ENCODE data around the gene MVB12A. TPM values are rescaled to one million over a fixed set of nuclear protein-coding genes. Genes with fewer than 3 reads are reported as not detected.

Gene MVB12A
- total RNA-seq, 1 donor from 2014 or later = 36.3 TPM

DNA sequence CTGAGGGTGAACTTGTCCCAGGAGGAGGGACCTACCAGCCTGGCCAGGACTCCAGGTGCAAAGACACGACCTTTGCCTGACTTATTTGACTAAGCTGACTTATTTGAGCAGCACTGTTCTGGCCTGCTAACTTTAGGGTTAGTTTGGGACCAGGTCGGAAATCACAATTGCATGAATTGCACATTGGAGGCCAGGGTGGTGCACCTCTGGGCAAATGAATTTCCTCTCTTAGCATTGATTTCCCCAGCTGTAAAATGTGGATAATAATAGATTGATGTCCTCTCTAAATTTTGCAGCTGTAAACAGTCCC is 13.0 kb upstream of the MVB12A start:
- no peak for ATAC-seq
- Histone ChIP-seq H3K4me1 (peaks cover 17% of the 10 kb centered on the region), H3K27me3 (no peaks in the 10 kb centered on the region), H3K36me3 (no peaks in the 10 kb centered on the region), H3K4me3 (peak overlapping the region; percentile 55), H3K27ac (peak overlapping the region; percentile 76), H3K9me3 (no peaks in the 10 kb centered on the region)
- TF ChIP-seq, protein P1, sequence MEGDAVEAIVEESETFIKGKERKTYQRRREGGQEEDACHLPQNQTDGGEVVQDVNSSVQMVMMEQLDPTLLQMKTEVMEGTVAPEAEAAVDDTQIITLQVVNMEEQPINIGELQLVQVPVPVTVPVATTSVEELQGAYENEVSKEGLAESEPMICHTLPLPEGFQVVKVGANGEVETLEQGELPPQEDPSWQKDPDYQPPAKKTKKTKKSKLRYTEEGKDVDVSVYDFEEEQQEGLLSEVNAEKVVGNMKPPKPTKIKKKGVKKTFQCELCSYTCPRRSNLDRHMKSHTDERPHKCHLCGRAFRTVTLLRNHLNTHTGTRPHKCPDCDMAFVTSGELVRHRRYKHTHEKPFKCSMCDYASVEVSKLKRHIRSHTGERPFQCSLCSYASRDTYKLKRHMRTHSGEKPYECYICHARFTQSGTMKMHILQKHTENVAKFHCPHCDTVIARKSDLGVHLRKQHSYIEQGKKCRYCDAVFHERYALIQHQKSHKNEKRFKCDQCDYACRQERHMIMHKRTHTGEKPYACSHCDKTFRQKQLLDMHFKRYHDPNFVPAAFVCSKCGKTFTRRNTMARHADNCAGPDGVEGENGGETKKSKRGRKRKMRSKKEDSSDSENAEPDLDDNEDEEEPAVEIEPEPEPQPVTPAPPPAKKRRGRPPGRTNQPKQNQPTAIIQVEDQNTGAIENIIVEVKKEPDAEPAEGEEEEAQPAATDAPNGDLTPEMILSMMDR (IDR thresholded peaks at IDR 0.05) = no peak
- no peak for DNase-seq
- intact Hi-C loops (cut with DNase I) = no loop called here

DNA sequence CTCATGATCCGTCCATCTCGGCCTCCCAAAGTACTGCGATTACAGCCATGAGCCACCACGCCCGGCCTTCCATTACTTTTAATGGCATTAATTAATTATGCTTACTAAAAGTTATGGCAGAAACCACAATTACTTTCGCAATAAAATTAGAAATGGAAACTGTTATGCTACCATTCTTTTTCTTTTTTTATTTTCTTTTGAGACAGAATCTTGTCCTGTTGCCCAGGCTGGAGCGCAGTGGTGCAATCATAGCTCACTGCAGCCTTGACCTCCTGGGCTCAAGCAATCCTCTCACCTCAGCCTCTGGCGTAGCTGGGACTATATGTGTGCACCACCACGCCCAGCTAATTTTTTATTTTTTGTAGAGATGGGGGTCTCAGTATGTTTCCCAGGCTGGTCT is 9.9 kb upstream of the MVB12A start:
- Histone ChIP-seq H3K4me3 (no peak overlapping the region), H3K4me1 (peaks cover 15% of the 10 kb centered on the region), H3K27ac (no peak overlapping the region), H3K9me3 (no peaks in the 10 kb centered on the region), H3K36me3 (peaks cover 7% of the 10 kb centered on the region), H3K27me3 (no peaks in the 10 kb centered on the region)
- intact Hi-C loops (cut with DNase I) = no loop called here
- DNase-seq (no peak), ATAC-seq (no peak)
- TF ChIP-seq, protein P1 (IDR thresholded peaks at IDR 0.05) = no peak

DNA sequence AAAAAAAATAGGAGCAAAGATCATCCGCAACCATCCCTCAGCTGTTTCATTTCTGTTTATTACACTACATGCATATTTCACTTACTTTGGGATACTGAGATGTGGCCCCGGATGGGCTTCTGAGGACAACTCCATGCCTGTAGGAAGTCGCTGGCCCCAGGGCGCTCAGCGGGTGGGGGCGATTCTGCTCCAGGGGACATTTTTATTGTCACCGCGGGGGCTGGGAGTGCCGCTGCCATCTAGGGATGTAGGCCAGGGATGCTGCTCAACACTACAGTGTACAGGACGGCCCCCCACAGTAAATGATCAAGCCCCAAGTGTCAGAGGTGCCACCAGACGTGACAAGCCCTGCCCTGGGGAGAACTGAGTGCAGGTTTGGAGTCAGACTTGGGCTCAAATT is 8.0 kb upstream of the MVB12A start:
- TF ChIP-seq, protein P1 (IDR thresholded peaks at IDR 0.05) = no peak
- Histone ChIP-seq H3K36me3 (peaks cover 7% of the 10 kb centered on the region), H3K27me3 (no peaks in the 10 kb centered on the region), H3K4me1 (peaks cover 9% of the 10 kb centered on the region), H3K9me3 (no peaks in the 10 kb centered on the region), H3K4me3 (no peak overlapping the region), H3K27ac (no peak overlapping the region)
- intact Hi-C loops (cut with DNase I) = no loop called here
- ATAC-seq = no peak
- DNase-seq = no peak

DNA sequence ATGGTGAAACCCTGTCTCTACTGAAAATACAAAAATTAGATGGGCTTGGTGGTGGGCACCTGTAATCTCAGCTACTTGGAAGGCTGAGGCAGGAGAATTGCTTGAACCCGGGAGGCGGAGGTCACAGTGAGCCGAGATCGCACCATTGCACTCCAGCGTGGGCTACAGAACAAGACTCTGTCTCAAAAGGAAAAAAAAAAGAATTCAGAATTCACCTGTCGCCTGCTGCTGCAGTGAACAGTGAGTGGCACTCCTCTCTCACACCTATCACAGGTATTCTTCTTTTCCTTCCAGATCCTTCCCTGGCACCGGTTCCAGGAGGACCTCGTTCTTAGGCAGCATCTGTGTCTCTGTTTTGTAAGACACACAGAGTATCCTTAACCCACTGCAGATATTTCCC is 5.8 kb upstream of the MVB12A start:
- Histone ChIP-seq H3K27ac (no peak overlapping the region), H3K36me3 (peaks cover 7% of the 10 kb centered on the region), H3K4me1 (peaks cover 6% of the 10 kb centered on the region), H3K4me3 (no peak overlapping the region), H3K9me3 (no peaks in the 10 kb centered on the region), H3K27me3 (no peaks in the 10 kb centered on the region)
- TF ChIP-seq, protein P1 (IDR thresholded peaks at IDR 0.05) = no peak
- ATAC-seq (no peak), DNase-seq (no peak)
- intact Hi-C loops (cut with DNase I) = no loop called here

DNA sequence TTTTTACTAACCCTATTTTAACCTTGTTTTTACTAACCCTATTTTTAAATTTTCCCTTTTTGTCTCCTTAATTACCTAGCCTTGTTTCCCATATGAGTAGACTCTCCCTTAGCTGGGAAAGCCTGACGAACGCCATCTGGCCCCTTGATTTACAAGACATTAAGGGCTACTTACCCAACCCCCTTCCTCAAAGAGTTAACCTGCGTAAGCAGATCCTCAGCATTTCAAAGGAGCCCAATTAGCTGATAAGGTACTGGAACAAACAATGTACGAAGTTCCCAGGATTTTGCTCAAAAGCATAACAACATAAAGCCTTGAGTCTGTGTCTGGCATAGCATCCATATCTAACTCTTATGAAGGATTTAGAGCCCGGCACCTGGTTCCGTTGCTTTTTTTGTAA is 4.7 kb upstream of the MVB12A start:
- intact Hi-C loops (cut with DNase I) = no loop called here
- Histone ChIP-seq H3K36me3 (peaks cover 7% of the 10 kb centered on the region), H3K27me3 (no peaks in the 10 kb centered on the region), H3K4me3 (no peak overlapping the region), H3K4me1 (peaks cover 8% of the 10 kb centered on the region), H3K9me3 (no peaks in the 10 kb centered on the region), H3K27ac (no peak overlapping the region)
- TF ChIP-seq, protein P1 (IDR thresholded peaks at IDR 0.05) = no peak
- DNase-seq (no peak), ATAC-seq (no peak)

DNA sequence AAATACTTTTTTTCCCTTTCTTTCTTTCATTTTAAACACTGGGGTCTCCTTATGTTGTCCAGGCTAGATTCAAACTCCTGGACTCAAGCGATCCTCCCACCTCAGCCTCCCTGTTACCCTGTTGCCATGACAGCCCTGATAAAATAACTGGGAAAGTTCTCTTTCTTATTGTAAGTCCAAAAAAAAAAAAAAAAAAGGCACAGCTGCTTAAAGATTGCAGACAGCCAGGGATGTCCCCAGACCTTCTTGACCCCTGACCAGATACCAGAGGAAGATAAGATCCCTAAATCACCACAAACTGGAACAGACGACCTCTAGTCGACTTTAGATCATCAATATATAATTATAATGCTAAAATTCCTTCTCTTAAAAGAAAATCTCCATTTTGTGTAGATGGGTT is 1.1 kb upstream of the MVB12A start:
- peak overlapping the region; percentile 74 for H3K27ac ChIP-seq
- no peak for ATAC-seq
- TF ChIP-seq, protein P1 (IDR thresholded peaks at IDR 0.05) = no peak
- H3K27me3 ChIP-seq = no peaks in the 10 kb centered on the region
- H3K9me3 ChIP-seq = no peaks in the 10 kb centered on the region
- H3K4me1 ChIP-seq = peaks cover 13% of the 10 kb centered on the region
- H3K36me3 ChIP-seq = peaks cover 7% of the 10 kb centered on the region
- no peak for DNase-seq
- peak overlapping the region; percentile 99 for H3K4me3 ChIP-seq
- intact Hi-C loops (cut with DNase I) = no loop called here

Measured in upper lobe of right lung (tissue), 1 donor.